HepG2 (cell line): ENCODE results near the gene SHC1.
"Not testable (repeated sequence)": the region's sequence is repeated elsewhere in the genome, so short reads cannot be mapped to it uniquely, and the experiment has no call there.

Experiments used
- EP300 ChIP-seq, 3 experiments: sonication (generic) in 1 of 3; formaldehyde crosslinking in 1 of 3; IDR thresholded peaks; 2 replicates each; pipeline versions ENCODE4 v1.5.1 to v1.6.1; 2011 to 2020; ENCODE audit warnings: low read depth in 2 of 3, low read length in 2 of 3, borderline replicate concordance in 1 of 3, improper control_type of control experiment in 1 of 3, mild to moderate bottlenecking in 1 of 3, missing genetic modification reagents in 1 of 3, moderate library complexity in 1 of 3
- KLF16 ChIP-seq, 2 experiments: sonication (generic) in 1 of 2; formaldehyde crosslinking in 1 of 2; IDR thresholded peaks; 2 replicates each; pipeline versions ENCODE4 v1.6.1 to v1.8.0; 2016 to 2023; ENCODE audit warnings: missing genetic modification reagents in 2 of 2, missing compliant biosample characterization in 1 of 2
- POLR2G ChIP-seq: fragments of 200-400 bp; formaldehyde crosslinking; IDR thresholded peaks from 2 replicates; pipeline ENCODE4 v1.6.1; 2018; ENCODE audit warnings: mild to moderate bottlenecking, low read depth, low read length, moderate library complexity
- RERE ChIP-seq: IDR thresholded peaks from 2 replicates; pipeline ENCODE4 v1.6.1; 2016; ENCODE audit warnings: low read depth, missing genetic modification reagents, missing compliant biosample characterization
- ZNF687 ChIP-seq: sonication (generic); formaldehyde crosslinking; IDR thresholded peaks from 2 replicates; pipeline ENCODE4 v1.5.1; 2020; ENCODE audit warnings: mild to moderate bottlenecking, missing genetic modification reagents, moderate library complexity

GRCh38 chr1:154986736-154987135 lies 16.2 kb upstream of the SHC1 start:
- TF ChIP-seq KLF16 (CRISPR knock-in tag; IDR thresholded peaks at IDR 0.05); RERE (CRISPR knock-in tag); ZNF687 (CRISPR knock-in tag); POLR2G; EP300 (IDR thresholded peaks at IDR 0.05; ENCODE audit: low read depth in 2 of 2, low read length in 2 of 2); EP300 (CRISPR knock-in tag; IDR thresholded peaks at IDR 0.05; ENCODE audit: borderline replicate concordance): not testable (repeated sequence)
